Hematopoietic multipotent progenitor cell treated with erythropoietin and hydrocortisone succinate and interleukin-3 and kit ligand, for 17 days (in vitro differentiated cells): ENCODE measurements around the gene RAD51B.

Experiments used
- DNase-seq: peaks from one replicate; pipeline ENCODE4 v3.0.0-alpha.2; 2015; ENCODE audit warnings: low spot score

The RAD51B gene

DNA sequence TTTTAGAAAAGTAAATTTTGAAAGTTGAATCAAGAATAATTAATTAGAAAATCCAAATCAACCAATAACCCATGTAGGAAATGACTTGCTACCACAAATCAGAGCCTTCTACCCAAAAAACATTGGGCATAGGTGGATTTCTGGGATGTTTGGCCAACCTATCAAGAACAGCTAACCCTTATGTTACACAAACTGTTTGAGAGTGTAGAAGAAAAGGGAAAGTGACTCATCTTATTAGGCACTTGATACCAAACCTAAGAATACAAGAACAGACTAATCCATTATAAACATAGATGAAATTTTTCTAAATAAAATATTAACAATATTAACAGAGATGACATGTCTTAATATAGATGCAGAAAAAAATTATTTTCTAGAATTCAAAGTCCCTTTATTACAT is 712.9 kb downstream of the RAD51B start:
- DNase-seq: no peak

DNA sequence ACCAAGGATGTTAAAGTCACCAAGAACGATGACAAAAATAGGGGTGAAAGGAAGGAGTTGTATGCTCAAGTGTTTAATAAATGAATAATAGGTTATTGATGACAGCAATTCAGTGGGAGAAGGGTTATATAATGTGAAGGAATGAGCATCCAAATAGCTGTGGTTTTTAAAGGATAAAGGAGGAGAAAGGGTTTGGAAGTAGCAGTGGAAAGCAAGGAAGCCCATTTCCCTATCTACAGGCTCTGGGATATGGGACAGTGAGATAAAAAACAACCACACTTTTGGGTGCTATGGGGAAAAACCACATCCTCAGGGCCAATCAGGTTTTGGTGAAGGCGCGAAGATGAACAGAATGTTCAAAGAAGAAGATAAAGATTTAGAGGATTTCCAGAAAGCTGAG is 714.7 kb downstream of the RAD51B start:
- DNase-seq: no peak

DNA sequence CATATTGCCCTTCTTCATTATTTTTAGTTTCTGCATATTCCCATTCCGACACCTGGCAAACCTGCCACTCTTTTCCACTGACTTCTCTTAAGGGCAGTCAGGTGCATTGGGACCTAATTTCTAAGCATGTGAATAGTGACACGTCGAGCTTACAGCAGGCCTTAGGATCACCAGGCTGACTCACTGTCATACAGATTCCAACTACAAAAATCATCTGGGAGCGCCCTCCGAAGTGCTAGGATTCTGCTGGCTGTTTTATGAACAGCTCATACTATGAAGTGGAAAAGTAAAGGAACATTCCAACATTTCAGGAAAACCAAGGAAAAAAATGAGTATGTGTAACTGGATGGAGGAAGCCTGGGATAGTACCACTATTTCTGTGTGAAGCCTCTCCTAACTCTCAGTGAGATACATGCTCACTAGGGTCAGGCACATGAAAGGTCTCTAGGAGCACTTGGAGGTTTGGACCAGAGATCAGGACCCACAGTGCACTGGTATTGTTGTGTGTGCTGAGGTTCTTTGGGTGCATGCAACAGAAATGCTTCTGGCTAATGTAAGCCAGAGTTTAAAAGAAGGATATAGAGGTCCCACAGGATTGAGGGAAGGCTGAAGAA is 715.9 kb downstream of the RAD51B start:
- no peak for DNase-seq

DNA sequence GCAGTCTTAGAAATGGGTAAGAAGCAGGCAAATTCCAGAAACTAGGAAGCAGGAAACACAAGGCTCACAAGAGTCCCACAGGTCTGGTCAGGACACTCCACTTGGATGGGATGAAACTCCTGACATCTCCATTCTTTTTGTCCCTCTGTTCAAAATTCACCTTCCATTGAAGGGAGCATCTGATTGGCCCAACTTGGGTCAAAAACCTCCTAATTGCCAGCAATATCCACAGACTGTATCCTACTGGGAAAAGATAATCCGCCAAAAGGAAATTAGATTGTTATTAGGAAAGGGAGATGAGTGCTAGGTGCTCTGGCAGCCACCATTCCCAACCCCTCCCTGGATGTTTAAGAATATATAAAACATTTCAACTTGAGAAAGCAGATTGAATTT is 716.4 kb downstream of the RAD51B start:
- no peak for DNase-seq

DNA sequence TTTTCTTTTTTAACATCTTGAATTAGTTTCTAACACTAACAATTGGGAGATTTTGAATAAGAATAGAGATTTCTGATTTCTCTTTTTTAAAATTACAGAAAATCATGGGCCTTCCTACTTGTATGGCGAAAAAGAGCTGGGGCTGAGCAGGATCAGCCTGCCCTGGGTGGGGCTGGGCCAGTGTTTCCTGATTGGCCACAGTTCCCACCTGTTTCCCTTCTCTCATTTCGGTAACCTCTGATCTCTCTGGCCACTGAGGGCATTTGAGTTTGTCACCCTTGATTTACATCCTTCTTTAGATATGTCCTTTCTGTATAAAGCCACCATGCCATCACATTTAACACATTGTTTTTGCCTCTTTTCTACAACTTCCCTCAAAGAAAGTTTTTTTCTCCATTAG is 719.1 kb downstream of the RAD51B start:
- no peak for DNase-seq

DNA sequence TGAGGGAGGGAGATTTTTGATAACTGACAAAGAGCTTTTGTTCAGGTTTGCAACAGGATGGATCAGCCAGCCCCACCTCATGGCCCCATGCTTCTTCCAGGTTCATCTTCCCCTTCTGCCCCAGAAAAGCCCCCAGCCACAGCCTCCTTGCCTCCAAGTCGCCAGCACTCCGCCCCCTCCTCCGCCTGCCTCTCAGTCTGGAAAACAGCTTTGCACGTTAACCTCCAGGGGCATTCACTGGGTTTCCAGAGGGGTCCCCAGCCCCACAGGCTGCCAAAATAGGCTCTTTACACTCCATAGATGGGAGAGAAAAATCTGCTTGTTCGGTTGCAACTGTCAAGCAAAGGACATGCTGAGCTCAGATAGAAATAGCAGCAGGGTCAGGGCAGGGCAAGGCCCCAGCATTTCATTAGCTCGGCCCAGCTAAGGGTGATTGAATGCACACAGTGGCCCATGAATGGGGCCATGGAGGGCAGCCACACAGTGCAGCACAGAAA is 719.7 kb downstream of the RAD51B start:
- DNase-seq: no peak

DNA sequence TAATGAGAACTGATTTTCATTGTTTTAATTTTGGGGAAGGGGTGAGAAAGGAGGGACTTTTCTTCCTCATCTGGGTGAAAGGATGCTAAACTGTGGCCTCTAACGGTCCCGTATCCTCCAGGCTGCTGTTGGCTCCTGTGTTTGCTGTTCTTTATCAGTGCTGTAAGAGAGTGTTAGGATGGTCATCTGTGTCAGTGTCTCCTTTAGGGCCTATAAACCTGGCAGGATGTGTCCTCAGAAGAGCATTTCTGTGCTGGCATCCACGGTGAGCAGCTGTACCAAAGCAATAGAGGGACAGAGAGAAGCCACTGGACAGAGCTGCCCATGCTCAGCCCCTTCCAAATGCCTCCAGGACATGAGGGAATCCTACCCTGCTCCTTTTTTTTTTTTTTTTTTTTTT is 720.2 kb downstream of the RAD51B start:
- no peak for DNase-seq

DNA sequence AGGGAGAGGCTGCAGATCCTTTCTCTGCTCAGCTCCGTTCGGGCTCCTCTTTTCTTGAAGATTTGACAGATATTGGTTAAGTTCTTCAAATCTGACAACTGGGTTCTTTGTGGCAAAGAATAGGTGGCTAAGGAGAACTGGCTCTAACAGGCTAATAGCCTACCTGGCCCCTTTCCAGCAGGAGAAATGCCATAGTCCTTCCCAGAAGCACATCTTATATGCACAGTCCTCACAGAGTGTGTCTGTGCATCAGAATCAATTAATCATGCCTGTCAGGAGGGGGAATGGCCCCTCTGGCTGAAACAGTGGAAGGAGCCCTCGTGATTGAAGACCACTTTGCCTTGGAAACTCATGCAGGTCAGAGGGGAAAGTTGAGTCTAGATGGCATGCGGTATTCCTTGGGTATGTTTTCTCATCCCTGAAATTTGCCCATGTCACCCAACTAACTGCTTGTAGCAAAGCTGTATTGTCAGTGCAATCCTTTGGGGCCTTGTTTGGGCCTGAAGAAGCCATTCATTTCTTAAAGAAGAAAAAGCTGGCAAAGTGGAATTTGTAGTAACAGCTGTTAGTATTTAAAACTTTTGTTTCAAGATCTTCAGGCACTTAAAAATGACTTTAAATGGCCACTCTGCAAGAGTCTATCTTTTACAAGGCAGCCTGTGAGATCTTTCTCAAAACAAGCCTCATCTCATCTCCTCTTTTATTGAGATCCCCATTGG is 721.8 kb downstream of the RAD51B start:
- no peak for DNase-seq

DNA sequence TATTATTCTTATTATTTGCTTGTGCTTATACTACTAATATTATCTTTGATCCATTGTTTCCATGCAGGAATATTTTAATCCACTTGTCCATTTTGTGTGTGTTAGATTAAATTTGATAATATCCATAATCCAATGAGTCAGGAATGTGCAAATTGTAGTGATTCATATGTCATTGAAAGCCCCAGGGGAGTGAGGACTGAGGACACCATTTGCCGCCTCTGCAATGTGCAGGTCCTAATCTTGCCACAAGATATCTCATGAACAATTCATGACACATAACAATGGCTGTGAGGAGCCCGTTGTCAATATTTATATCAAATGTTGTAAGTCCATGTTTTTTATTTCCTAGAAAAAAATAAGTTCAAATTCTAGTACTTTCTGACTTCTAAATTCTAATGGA is 722.8 kb downstream of the RAD51B start:
- no peak for DNase-seq

DNA sequence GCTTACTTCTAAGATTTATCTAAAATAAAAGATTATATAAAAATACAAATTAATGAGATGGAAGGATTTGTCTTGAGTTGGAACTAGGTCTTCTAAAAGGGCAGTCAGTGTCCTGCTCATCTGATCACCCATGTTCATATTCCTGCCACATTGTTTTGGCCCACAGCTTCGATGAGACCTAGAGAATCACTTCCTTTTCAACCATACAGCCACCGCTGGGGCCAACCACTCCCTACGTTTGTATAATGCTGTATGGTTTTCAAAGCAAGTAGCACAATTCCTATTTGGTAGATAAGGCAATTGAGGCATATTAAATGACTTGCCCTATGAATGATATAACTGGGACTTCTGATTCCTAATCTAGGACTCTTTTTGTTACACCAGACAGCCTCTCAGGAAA is 723.9 kb downstream of the RAD51B start:
- no peak for DNase-seq

DNA sequence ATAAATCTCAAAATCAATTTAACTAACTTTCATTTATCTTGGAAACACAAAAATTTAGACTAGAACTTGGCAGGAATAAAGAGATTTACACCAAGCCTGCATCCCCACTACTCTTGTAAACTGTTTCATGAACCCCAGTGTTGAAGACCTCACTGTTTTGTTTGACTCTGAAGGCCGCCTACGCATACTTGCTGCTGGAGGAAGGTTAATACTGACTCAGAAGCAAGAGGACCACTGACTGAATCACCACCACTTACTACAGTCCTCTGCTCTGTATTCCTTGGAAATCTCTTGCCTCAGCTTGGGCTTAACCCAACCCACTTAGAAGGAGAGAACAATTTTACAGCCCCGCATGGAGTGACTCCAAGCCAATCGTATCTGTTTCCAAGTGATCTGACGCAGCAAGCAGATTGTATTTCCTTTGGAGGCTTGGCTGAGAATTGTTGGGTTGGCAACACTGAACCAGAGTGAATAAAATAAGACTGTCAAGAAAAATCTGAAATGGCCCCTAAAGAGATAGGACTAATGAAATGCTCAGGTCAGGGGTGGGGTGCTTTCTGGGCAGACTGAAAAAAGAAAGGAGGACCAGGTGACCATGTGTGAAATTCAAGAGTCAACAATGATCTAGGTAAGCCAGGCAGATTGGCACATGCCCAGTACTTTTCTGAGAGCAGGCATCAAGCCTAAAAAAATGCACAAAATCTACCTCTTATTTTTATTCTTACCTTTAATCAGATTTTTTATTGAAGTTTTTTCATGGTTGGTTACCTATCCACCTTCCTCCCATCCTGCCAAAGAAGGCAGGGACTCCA is 724.7 kb downstream of the RAD51B start:
- no peak for DNase-seq

DNA sequence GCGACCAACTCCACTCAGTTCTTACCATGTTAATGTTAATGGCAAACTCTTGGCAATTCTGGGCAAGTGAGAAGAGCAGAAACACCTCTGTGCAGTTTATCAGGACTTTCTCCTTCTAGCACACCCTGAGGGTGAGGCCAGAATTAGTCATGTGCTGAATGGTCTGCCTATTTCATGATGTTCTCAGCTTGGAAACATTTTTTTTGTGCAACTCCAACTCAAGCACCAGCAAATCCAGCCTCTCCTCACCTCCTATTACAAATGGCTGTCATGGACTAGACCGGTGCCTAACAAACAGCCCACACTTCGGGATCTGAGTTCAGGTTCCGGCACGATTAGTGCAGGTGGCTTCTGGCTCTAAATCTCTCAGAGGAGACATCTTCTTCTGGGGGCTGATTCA is 727.3 kb downstream of the RAD51B start:
- DNase-seq: no peak

DNA sequence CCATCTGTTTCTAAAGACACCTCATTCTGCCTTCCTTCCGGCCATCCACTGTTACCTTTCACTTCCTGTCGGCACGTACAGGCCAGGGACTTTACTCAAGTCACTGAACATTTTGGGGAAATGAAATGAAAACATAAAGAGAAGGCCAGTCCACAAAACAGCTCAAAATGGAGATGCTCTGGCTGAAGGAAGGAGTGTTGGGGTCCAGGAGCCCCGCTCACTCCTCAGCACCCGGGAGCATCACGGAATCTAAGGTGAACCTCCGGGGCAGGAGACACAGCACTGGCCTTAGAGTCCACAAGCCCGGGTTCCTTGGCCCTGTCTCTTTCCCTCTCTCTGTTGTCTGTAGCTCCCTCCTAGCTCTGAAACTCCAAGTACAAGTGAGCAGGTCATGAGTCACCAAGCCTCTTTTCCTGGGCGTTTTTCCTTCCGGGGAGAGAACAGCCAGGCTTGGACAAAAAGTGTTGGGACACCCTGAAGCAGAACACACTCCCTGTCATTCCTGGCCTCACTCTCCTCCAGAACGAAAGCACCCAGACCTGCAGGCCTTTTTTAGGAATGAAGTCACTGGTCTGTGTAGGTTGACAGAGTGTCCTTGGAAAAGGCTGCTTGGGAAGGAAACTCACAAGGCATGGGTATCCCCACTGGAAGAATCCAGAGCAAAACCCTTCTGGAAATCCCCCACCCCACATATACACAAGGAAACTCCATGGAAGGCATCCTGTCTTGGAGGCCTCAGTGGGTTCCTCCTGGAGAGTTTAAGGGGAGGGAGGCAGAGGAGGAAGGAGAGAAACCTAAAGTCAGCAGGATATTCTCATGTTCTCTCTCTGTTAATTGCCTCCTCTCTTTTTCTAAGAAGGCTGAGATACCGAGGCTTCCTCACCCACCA is 728.0 kb downstream of the RAD51B start:
- DNase-seq: no peak

DNA sequence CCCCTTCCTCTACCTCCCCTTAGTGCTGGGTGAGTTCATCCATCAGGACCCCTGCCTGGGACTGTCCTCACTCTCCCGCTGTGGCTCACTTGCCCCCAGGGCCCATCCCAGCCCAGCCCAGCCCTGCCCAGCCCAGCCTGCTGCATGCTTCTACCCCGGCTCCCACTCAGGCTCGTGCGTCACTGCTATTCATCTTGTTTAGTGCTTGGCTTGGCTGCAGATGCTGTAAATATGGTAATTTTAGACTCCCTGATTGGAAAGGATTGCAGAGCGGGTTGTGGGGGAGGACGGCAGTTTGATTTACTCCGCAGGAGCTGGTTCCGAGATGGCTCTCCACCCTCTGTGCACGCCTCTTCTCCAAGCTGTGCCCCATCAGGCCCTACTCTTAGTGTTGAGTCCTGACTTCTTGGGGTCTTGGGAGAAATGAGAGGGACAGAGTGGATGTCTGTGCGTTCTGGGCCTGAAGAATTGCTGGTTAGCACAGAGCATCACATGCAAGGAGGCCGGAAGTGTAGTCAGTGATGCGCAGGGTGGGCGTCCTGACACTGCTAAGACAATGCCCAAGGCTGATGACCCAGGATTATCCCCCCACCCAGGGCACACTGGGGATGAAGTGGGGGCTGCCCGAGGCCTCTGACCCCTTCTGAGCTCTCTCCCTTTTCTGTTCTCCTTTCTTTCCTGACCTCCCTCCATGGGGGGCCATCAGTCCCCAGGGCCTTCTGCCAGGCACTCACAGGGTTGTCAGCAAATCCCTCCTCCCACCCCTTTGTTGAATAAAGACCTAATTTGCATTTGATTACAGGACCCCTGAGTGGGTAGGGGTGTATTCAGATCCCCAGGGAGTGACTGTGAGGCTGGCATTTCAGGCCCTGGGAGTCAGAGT is 728.9 kb downstream of the RAD51B start:
- no peak for DNase-seq

DNA sequence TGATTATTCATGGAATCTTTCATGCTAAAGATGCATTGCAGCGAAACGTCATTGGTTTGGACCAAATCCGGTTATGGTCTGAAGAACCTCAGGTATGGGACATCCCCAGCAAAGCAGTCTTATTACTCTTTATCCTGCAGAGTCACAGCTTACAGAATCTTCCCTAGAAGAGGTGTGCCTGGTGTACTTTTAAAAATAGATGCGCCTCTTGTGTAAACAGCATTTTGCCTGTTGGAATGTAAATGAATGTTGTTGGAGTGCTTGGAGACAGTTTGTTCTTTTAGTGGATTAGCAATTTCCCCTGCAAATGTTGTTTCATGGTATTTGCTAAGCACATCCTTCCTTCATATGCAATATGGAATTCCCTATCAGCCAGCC is 730.7 kb downstream of the RAD51B start:
- no peak for DNase-seq

DNA sequence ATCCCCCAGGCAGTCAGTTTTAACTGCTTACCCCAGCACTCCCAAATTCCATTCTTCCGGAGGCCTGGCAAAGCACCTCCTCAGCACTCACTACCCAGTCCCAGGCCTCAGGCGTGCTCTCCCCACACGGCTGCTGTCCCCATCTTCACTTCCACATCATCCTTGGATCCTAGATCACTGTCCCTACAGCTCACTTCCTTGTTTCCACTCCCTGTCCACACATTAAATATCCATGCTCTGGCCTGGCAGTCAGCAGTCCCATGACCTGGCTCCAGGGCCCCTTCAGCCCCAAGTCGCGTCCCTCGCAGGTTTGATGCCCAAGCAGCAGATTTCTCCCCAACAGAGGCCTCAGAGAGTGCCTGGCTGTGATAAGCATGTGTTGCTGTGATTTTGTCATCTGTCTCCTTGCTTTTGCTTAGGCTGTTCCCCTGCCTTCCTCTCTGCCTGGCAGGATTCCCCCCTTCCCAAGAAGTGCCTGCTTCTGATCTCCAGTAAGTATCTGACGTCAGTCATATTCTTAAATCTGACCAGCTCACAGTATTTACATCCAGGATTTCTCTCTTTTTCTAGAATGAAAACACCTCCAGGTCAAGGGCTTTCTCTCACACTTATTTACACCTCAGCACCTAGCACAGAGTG is 731.6 kb downstream of the RAD51B start:
- no peak for DNase-seq

DNA sequence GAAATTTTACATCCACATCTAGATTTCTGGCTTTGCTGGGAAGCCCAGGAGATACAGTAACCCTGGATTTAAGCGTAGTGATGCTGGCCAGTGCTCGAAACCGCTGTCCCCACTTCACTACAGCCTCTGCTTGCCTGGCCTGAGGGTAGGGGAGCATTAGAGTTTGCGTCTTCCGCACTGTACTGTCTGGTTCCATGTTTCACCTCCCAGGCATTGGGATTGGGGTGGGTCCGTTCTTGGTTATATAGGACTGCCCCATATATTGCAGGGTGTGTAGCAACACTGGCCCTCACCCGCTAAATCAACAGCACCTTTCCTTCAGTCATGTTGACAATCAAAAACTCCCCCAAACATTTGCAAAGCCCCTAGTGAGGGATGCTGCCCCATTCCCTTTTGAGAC is 732.5 kb downstream of the RAD51B start:
- DNase-seq: no peak

DNA sequence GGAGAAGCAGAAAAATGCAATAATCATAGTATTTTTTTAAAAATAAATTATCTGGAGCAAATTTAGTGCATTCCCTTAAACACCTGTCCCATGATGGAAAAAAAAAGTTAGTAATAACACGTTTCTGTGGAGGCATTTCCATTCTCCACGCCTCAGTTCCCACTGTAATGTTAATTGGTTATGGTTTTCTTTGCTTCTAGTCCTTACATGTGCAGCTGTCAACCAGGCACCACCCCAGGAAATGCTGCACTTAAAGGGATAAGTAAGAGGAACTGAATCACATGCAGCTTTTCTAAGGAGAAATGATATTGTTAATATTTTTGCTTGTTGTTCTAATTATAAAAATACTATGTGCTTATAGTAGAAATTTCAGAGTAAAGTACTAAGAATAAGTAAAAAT is 733.0 kb downstream of the RAD51B start:
- DNase-seq: no peak

DNA sequence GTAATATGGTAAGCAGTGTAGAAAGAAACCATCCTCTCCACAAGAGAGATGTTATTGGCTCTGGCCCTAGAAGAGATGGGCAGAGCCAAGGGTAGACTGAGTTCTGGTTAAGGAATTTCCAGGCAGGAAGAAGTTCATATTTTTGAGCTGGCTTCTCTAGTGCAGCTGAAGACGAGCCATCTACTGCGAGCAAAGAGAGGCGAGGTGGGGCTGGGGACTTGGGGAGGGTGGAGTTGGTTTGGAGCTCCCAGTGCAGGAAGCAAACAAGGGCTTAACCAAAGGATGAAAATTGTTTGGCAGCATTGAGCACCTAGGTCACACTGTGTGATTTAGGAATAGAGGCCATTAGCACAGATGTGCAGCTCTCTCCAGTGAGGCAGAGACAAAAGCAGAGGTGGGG is 733.7 kb downstream of the RAD51B start:
- no peak for DNase-seq

DNA sequence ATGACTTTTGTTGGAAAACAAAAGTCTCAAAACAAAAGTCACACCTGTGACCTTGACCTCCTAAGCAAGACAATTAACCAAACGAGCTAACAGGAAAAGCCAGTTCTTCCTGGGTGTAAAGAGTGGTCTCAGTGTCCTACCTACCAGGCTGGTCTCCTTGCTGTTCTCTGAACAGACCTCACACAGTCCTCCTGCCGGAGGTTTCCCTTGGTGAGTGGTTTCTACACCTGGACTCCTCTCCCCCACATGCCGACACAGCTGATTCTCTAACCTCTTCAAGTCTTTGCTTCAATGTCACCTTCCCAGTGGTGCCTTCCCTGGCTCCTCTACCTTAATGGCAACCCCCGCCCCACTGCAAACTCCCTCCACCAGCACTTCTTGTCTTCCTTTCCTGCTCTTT is 734.7 kb downstream of the RAD51B start:
- DNase-seq: no peak

DNA sequence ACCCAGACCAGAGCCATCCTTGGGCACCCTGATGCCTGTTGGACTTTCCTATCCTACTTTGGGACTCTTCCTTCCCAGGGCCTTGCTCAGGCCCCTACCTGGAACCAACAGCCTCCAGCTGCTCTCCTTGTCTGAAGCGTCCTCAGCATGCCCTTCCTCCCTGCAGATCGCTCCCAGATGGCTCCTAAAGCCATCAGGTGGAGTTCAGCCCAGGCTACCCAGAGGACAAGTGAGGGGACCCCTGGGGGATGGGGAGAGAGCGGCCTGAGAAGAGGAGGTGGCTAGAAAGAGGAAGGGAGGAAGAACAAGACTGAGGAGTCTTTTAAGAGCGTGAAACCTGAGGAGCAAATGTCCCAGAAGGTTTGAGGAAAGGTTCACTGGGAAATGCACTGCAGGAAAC is 736.7 kb downstream of the RAD51B start:
- DNase-seq: no peak
